ENCODE data around the gene SLC29A1. TPM values are rescaled to one million over a fixed set of nuclear protein-coding genes. Genes with fewer than 3 reads are reported as not detected.

SLC29A1 gene
- total RNA-seq, 1 experiment from 2014 or later, result 54.7 TPM

GRCh38 chr6:44262467-44263353 lies 39.3 kb downstream of the SLC29A1 start:
- H3F3A ChIP-seq (ENCODE audit: low read length, unreplicated experiment), result no peaks in the 10 kb centered on the region
- peak overlapping the region; percentile 95 for H3K4me2 ChIP-seq (ENCODE audit: low read length)
- H3K9me3 ChIP-seq (ENCODE audit: low read length), result no peaks in the 10 kb centered on the region
- no peak for DNase-seq
- H3K9ac ChIP-seq (ENCODE audit: low read length), result no peak overlapping the region
- peaks cover 24% of the 10 kb centered on the region for H3K79me2 ChIP-seq (ENCODE audit: low read length)
- H4K20me1 ChIP-seq (ENCODE audit: low read length), result no peaks in the 10 kb centered on the region
- intact Hi-C loops (cut with micrococcal nuclease), result no loop called here
- H3K27me3 ChIP-seq (ENCODE audit: low read length), result no peaks in the 10 kb centered on the region
- ChIA-PET POLR2A (ENCODE audit: unreplicated experiment) (no interaction called here), CTCF (no interaction called here)
- H3K27ac ChIP-seq (ENCODE audit: low read length), result no peak overlapping the region
- ATAC-seq, result no peak
- no peaks in the 10 kb centered on the region for H3K36me3 ChIP-seq (ENCODE audit: low read depth, low read length)
- no peaks in the 10 kb centered on the region for H3K9me2 ChIP-seq (replicated peaks; ENCODE audit: low read length)
- H3K4me3 ChIP-seq (ENCODE audit: low read length), result peak overlapping the region; percentile 80; the same call in 1 of the 2 replicates
- peaks cover 27% of the 10 kb centered on the region for H3K4me1 ChIP-seq (ENCODE audit: insufficient read depth, low read length)
- TF ChIP-seq CTCF (conservative IDR thresholded peaks at IDR 0.05; ENCODE audit: low read depth, low read length), result no peak
- no peak for TF ChIP-seq EZH2phosphoT487 (IDR thresholded peaks at IDR 0.05; ENCODE audit: borderline replicate concordance, low read length)
- TF ChIP-seq EZH2 (IDR thresholded peaks at IDR 0.05; ENCODE audit: low read length, unreplicated experiment), result no peak
- no peak overlapping the region for H2AFZ ChIP-seq (ENCODE audit: low read length)
- no TSS peak for BruUV-seq (replicated peaks)

- ChIA-PET POLR2A (ENCODE audit: unreplicated experiment) (no interaction called here), CTCF (no interaction called here)
- Histone ChIP-seq H3K4me3 (ENCODE audit: low read length) (peak overlapping the region; percentile 80), H3K4me2 (ENCODE audit: low read length) (peak overlapping the region; percentile 95), H3K36me3 (ENCODE audit: low read depth, low read length) (no peaks in the 10 kb centered on the region), H3K27ac (ENCODE audit: low read length) (no peak overlapping the region), H3K9ac (ENCODE audit: low read length) (peak overlapping the region; percentile 75; the same call in 1 of the 2 replicates), H3F3A (ENCODE audit: low read length, unreplicated experiment) (no peaks in the 10 kb centered on the region), H3K9me3 (ENCODE audit: low read length) (no peaks in the 10 kb centered on the region), H4K20me1 (ENCODE audit: low read length) (no peaks in the 10 kb centered on the region), H3K27me3 (ENCODE audit: low read length) (no peaks in the 10 kb centered on the region), H3K9me2 (replicated peaks; ENCODE audit: low read length) (no peaks in the 10 kb centered on the region), H3K4me1 (ENCODE audit: insufficient read depth, low read length) (peaks cover 23% of the 10 kb centered on the region), H3K79me2 (ENCODE audit: low read length) (peaks cover 24% of the 10 kb centered on the region), H2AFZ (ENCODE audit: low read length) (no peak overlapping the region)
- 0 out of 2 replicates have a peak, but pooled peaks have one; percentile 7 for ATAC-seq
- no peak for TF ChIP-seq EZH2 (IDR thresholded peaks at IDR 0.05; ENCODE audit: low read length, unreplicated experiment)
- no peak for TF ChIP-seq EZH2phosphoT487 (IDR thresholded peaks at IDR 0.05; ENCODE audit: borderline replicate concordance, low read length)
- no peak for TF ChIP-seq CTCF (conservative IDR thresholded peaks at IDR 0.05; ENCODE audit: low read depth, low read length)
- TSS peak; percentile 61 for BruUV-seq (replicated peaks)
- intact Hi-C loops (cut with micrococcal nuclease), result no loop called here
- DNase-seq, result no peak
These were observed 40.1 kb downstream of the SLC29A1 start for GRCh38 chr6:44263354-44264100.
